C4-2B (cell line): Measurements from ENCODE around the gene CLMN.
"Not testable (repeated sequence)": the region's sequence is repeated elsewhere in the genome, so short reads cannot be mapped to it uniquely, and the experiment has no call there.

Source experiments
- H3K27ac ChIP-seq: fragments of 450-650 bp; 2 replicates; pipeline ENCODE4 v1.5.1; 2017
- CTCF ChIP-seq: fragments of 450-650 bp; conservative IDR thresholded peaks from 2 replicates; pipeline ENCODE4 v1.5.1; 2017; ENCODE audit warnings: mild to moderate bottlenecking
- ZFX ChIP-seq: fragments of 450-650 bp; IDR thresholded peaks from 2 replicates; pipeline ENCODE4 v1.6.1; 2017

The CLMN gene

GRCh38 chr14:95210699-95211098 lies 109.0 kb downstream of the CLMN start:
- TF ChIP-seq ZFX (no peak), CTCF (no peak)
- no peak overlapping the region for H3K27ac ChIP-seq

GRCh38 chr14:95208598-95208997 lies 111.1 kb downstream of the CLMN start:
- H3K27ac ChIP-seq, result no peak overlapping the region
- TF ChIP-seq ZFX (no peak), CTCF (no peak)

GRCh38 chr14:95207475-95208233 lies 112.1 kb downstream of the CLMN start:
- TF ChIP-seq ZFX, result no peak
- TF ChIP-seq CTCF, result no peak
- no peak overlapping the region for H3K27ac ChIP-seq

- TF ChIP-seq CTCF, result no peak
- TF ChIP-seq ZFX, result no peak
- no peak overlapping the region for H3K27ac ChIP-seq
These were observed 113.2 kb downstream of the CLMN start for GRCh38 chr14:95206534-95206933.

GRCh38 chr14:95204705-95205104 lies 115.0 kb downstream of the CLMN start:
- TF ChIP-seq ZFX, result no peak
- no peak for TF ChIP-seq CTCF
- no peak overlapping the region for H3K27ac ChIP-seq

- not testable (repeated sequence) for H3K27ac ChIP-seq
These were observed 118.0 kb downstream of the CLMN start for GRCh38 chr14:95201745-95202144.

GRCh38 chr14:95200404-95200803 lies 119.3 kb downstream of the CLMN start:
- H3K27ac ChIP-seq, result no peak overlapping the region

More at GRCh38 chr14:95200404-95200803, 119.3 kb downstream of the CLMN start:
- no peak for TF ChIP-seq ZFX
- no peak for TF ChIP-seq CTCF
